Measurements from ENCODE around the gene CTSW.

The CTSW gene

GRCh38 chr11:65856689-65857499 lies 22.7 kb upstream of the CTSW start:
- peak; percentile 54 for DNase-seq

- no peak for DNase-seq
These were observed 22.2 kb upstream of the CTSW start for GRCh38 chr11:65857500-65857852.

GRCh38 chr11:65857853-65858680 lies 21.6 kb upstream of the CTSW start, which contains the start of gene CFL1:
Gene CFL1, minus strand, starts transcription at chr11:65858180. Its CDS starts 81 bp downstream, at chr11:65858099.
- peak; percentile 99 for DNase-seq

- DNase-seq: no peak
These were observed 21.0 kb upstream of the CTSW start for GRCh38 chr11:65858681-65859087.

DNA sequence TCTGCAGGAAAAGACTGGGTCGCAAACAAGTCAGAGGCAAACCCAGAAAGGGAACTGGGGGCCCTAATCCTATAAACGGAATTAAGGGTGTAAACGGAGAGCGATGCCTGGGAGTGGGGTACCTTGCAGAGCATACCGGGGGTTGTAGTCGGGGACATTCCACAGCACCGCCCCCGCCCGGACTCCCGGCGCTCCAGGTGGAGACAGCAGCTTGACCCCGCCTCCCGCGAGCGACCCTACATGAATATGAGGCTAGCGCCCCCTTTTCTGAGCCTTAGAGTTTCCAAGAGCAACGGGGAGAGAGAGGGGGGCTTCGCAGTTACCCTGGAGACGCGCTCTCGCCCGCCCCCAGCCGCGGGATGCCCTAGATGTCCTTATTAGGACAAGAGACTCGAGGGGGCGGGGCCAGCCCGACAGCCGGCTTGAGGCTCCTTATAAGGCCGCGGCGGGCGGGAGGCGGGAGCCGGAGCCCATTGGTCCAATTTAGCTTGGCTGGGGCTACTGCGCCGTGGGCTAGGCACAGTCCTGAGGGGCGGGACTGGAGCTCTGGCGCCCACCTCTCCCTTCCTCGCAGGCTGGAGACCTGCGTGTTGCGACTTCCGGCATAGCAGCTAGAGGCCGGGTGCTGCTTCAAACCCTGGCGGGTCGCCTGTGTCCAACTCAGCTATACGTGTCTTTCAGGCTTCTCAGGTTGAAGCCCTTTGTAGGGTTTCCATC lies 20.4 kb upstream of the CTSW start:
- DNase-seq: peak; percentile 100

GRCh38 chr11:65859812-65860277 lies 19.8 kb upstream of the CTSW start:
- DNase-seq: no peak

DNA sequence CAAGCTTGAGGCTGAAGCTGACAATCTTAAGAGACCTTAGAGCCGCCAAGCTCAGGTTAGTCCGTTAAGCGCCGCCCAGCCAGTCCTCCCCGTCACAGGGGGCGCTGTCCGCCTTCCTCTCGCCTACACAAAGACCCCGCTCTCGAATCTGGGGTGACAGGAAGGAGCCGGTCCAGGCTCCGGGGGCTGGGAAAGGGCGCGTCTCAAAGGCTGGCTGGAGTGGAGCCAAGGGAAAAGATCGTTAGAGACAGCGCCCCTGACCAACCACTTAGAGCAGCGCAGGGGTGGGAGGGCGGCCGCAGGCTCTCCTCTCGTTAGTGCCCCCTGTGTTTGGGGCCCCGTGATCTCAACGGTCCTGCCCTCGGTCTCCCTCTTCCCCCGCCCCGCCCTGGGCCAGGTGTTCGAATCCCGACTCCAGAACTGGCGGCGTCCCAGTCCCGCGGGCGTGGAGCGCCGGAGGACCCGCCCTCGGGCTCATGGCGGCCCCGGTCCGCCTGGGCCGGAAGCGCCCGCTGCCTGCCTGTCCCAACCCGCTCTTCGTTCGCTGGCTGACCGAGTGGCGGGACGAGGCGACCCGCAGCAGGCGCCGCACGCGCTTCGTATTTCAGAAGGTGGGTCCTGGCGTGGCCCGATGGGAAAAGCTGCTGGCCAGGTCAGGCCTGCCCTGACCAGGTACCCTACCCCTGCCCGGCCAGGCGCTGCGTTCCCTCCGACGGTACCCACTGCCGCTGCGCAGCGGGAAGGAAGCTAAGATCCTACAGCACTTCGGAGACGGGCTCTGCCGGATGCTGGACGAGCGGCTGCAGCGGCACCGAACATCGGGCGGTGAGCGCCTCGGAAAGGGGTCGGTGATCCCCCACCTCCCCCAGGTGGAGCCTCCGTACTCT lies 19.1 kb upstream of the CTSW start, which contains the start of gene MUS81:
MUS81 (plus strand) TSS at position 156 of the 887 bp plus-strand sequence; CDS start at position 477, 321 bp downstream.
- DNase-seq: peak; percentile 99

DNA sequence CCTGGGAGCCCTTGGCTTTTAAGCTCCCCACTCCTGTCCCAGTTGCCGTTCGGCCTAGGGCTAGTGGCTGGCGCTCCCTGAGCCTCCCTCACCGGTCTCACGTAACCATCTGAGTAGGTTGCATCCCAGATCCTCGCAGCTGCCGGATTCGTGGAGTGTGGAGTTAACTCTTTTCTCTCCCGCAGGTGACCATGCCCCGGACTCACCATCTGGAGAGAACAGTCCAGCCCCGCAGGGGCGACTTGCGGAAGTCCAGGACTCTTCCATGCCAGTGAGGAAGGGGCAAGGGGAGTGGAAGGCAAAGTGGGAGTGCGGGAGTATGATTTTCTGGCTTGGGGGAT lies 18.5 kb upstream of the CTSW start:
- no peak for DNase-seq

- no peak for DNase-seq
These were observed 18.0 kb upstream of the CTSW start for GRCh38 chr11:65861533-65862183.

DNA sequence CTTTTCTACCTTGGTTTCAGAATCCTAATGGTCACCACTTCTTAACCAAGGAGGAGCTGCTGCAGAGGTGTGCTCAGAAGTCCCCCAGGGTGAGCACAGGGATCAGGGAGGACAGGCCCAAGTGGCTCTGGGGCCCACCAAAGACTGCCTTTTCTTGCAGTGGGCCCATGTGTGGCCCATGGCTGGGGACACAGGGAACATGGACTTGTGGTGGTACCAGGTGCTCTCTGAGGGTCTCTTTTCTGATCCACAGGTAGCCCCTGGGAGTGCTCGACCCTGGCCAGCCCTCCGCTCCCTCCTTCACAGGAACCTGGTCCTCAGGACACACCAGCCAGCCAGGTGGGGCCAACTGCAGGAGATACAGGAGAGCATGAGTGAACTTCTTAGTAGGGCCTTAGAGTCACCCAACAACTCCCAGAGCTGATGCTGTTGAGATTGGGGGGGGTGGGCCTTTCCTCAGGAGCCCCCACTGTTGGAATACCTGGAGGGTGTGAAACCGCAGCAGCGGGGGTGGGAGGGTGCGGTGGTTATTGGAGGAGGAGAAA lies 17.4 kb upstream of the CTSW start:
- DNase-seq: no peak

DNA sequence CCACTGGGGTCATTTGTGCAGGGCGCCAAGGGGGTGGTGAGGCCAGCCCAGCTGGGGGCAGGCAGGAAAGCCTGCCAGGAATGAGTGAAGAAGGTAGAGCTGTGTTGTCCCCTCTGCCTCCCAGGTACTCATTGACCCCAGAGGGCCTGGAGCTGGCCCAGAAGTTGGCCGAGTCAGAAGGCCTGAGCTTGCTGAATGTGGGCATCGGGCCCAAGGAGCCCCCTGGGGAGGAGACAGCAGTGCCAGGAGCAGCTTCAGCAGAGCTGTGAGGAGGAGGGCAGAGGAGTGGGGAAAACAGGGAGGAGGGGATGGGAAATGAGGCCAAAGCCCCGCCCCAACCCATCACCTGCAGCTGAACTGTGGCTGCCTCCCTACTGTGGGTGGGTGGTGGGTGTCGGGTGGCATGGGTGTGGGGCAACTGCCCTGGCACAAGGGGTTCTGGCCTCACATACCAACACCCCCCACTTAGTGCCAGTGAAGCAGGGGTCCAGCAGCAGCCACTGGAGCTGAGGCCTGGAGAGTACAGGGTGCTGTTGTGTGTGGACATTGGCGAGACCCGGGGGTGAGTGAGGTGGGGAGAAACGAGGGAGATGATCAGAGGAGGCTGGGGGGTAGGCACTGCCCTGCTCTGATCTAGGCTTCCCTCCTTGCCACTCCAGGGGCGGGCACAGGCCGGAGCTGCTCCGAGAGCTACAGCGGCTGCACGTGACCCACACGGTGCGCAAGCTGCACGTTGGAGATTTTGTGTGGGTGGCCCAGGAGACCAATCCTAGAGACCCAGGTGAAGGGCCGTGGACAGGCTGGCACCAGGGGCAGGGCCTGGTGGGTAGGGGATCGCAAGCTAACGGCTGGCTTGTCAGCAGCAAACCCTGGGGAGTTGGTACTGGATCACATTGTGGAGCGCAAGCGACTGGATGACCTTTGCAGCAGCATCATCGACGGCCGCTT lies 16.4 kb upstream of the CTSW start:
- no peak for DNase-seq

GRCh38 chr11:65863889-65864705 lies 15.5 kb upstream of the CTSW start:
- DNase-seq: no peak

GRCh38 chr11:65864706-65865471 lies 14.7 kb upstream of the CTSW start:
- no peak for DNase-seq

DNA sequence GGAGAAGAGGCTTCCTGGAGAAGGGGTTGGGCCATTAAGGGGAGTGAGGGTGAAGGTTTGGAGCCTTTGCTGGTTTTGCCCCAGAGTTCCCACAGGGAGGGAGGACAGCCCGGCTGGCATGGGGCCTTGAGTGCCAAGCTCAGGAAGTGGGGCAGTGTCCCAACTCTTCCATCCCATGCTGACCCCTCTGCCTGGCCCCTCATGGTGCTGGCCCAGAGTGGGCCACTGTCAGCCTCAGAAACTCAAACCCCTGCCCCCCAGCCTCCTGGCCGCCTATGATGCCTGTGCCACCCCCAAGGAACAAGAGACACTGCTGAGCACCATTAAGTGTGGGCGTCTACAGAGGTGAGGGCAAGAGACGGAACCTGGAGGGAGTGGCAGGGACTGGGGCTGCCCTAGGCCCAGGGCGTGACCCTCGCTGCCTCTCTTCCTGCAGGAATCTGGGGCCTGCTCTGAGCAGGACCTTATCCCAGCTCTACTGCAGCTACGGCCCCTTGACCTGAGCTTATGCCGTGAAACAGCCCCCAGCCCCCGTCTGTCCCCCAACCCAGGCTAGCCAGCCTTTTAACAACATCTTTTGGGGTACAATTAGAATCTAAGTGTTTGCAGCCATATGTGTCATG lies 14.0 kb upstream of the CTSW start:
- DNase-seq: no peak

GRCh38 chr11:65866509-65867283 lies 12.9 kb upstream of the CTSW start:
- DNase-seq: no peak

DNA sequence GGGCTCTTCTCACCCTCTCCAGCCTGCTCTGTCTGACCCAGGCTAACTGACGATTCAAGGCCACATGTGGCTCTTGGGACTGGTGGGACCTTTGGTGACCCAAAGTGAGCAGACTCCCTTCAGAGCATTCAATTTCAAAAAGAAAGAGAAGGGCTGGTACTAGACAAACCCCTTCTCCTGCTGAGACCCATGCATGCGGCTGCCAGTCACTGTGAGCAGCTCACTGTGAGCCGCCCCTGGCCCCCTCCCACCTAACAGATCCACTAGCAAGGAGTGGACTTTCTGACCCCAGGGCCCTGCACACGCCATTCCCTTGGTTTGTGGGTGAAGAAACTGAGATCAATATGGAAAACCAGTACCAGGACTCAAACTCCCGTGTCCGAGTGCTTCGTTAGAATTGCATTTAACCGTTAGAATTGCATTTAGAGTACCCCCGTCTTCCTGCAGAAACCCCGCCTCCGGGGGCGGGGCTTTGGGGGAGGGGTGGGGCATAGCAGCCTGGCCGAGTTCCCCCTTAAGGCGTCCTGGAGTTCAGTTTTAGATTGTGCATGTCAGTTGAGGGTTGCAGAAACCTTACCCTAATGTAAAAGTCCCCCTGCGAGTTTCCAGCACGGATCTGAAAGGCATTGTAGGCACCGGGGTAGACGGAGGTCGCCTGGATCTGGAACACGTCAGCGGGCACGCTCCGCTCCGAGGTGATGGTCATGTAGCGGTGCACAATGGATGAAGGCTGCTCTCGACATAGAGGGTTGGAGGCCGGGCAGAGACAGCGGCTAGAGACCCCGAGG lies 12.2 kb upstream of the CTSW start:
- DNase-seq: no peak

Measured in fibroblast of skin of right quadriceps (primary cell).